Liver (tissue), 9 donors: ENCODE results near the gene VPS4B. TPM values are rescaled to one million over a fixed set of nuclear protein-coding genes. Genes with fewer than 3 reads are reported as not detected.

Experiments used
- DNase-seq: peaks from one replicate; pipeline ENCODE4 v3.0.0-alpha.2; 2017; ENCODE audit warnings: low spot score
- H3K27ac ChIP-seq, 2 donors: one replicate each; pipeline ENCODE4 v1.7.0; 2013; ENCODE audit warnings: inconsistent platforms in 2 of 2, low read length in 2 of 2, control low read depth in 1 of 2, low read depth in 1 of 2, mild to moderate bottlenecking in 1 of 2
- H3K27me3 ChIP-seq, 4 donors: one replicate each; pipeline versions ENCODE4 v1.6.1 to v1.7.0; 2013; ENCODE audit warnings: low read length in 3 of 4, inconsistent platforms in 1 of 4, mild to moderate bottlenecking in 1 of 4, moderate library complexity in 1 of 4; ENCODE audit not compliant: control insufficient read depth in 4 of 4, insufficient read depth in 4 of 4
- H3K36me3 ChIP-seq, 4 donors: one replicate each; pipeline versions ENCODE4 v1.6.1 to v1.7.0; 2013; ENCODE audit warnings: low read length in 3 of 4, mild to moderate bottlenecking in 3 of 4, low read depth in 1 of 4, moderate library complexity in 1 of 4; ENCODE audit not compliant: control insufficient read depth in 4 of 4, insufficient read depth in 3 of 4
- H3K4me1 ChIP-seq, 4 donors: one replicate each; pipeline versions ENCODE4 v1.6.1 to v1.7.0; 2013; ENCODE audit warnings: low read length in 3 of 4, mild to moderate bottlenecking in 3 of 4, moderate library complexity in 1 of 4; ENCODE audit not compliant: control insufficient read depth in 4 of 4, insufficient read depth in 4 of 4
- H3K4me3 ChIP-seq, 3 donors: one replicate each; pipeline versions ENCODE4 v1.6.1 to v1.7.0; 2013; ENCODE audit warnings: low read length in 3 of 3, control low read depth in 1 of 3, low read depth in 1 of 3, mild to moderate bottlenecking in 1 of 3
- H3K9ac ChIP-seq, 2 donors: one replicate each; pipeline ENCODE4 v1.7.0; 2013; ENCODE audit warnings: low read length in 2 of 2, mild to moderate bottlenecking in 2 of 2, moderate library complexity in 2 of 2, control low read depth in 1 of 2, low read depth in 1 of 2
- H3K9me3 ChIP-seq, 4 donors: one replicate each; pipeline versions ENCODE4 v1.6.1 to v1.7.0; 2013; ENCODE audit warnings: low read length in 3 of 4; ENCODE audit not compliant: control insufficient read depth in 4 of 4
- FOXA1 ChIP-seq: IDR thresholded peaks from 2 replicates; pipeline ENCODE4 v1.6.1; 2016; ENCODE audit warnings: antibody characterized with exemption
- GABPA ChIP-seq, 2 donors: IDR thresholded peaks in 1 of 2; conservative IDR thresholded peaks in 1 of 2; 2 replicates each; pipeline ENCODE4 v1.6.1; 2016; ENCODE audit warnings: antibody characterized with exemption in 2 of 2, mild to moderate bottlenecking in 1 of 2, moderate library complexity in 1 of 2
- HNF4A ChIP-seq, 2 donors: conservative IDR thresholded peaks; 2 replicates each; pipeline ENCODE4 v1.6.1; 2016; ENCODE audit warnings: antibody characterized with exemption in 2 of 2, mild to moderate bottlenecking in 2 of 2
- JUND ChIP-seq, 2 donors: IDR thresholded peaks; 2 replicates each; pipeline ENCODE4 v1.6.1; 2016; ENCODE audit warnings: antibody characterized with exemption in 2 of 2
- MAX ChIP-seq: IDR thresholded peaks from 2 replicates; pipeline ENCODE4 v1.6.1; 2016; ENCODE audit warnings: antibody characterized with exemption
- NR2F2 ChIP-seq: IDR thresholded peaks from 2 replicates; pipeline ENCODE4 v1.6.1; 2016; ENCODE audit warnings: antibody characterized with exemption
- RAD21 ChIP-seq, 2 donors: IDR thresholded peaks; 2 replicates each; pipeline ENCODE4 v1.6.1; 2016; ENCODE audit warnings: antibody characterized with exemption in 2 of 2, mild to moderate bottlenecking in 2 of 2
- RXRA ChIP-seq, 2 donors: IDR thresholded peaks; 2 replicates each; pipeline ENCODE4 v1.6.1; 2017 to 2018; ENCODE audit warnings: antibody characterized with exemption in 2 of 2, mild to moderate bottlenecking in 1 of 2
- TAF1 ChIP-seq: conservative IDR thresholded peaks from 2 replicates; pipeline ENCODE4 v1.6.1; 2016; ENCODE audit warnings: antibody characterized with exemption, mild to moderate bottlenecking
- YY1 ChIP-seq: IDR thresholded peaks from 2 replicates; pipeline ENCODE4 v1.6.1; 2016; ENCODE audit warnings: antibody characterized with exemption, mild to moderate bottlenecking
- WGBS: extraction: QIAGEN DNeasy Blood & Tissue Kit; methylation state at CpG from one replicate; pipeline ENCODE4 v1.1.7; 2013; 5-methylcytosine and 5-hydroxymethylcytosine counted together
- polyA plus RNA-seq, 2 donors: library from polyadenylated mRNA; stranded (reverse) in 1 of 2; unstranded in 1 of 2; fragments of 200-250 nt in 1 of 2; fragments of >200 nt in 1 of 2; fragmentation: Nextera tagmentation in 1 of 2; extraction: Ambion mirVana in 1 of 2; gene quantifications; one replicate each; pipeline versions ENCODE4 v1.2.1 to v1.2.3, GENCODE V29; 2013 to 2015
- total RNA-seq, 2 donors: library from RNA; depleted of rRNA; stranded (reverse); fragments of >200 nt; gene quantifications; one replicate each; pipeline ENCODE4 v1.2.3, GENCODE V29; 2014
- TF ChIP-seq, protein P1 (sequence below): fragments of 150-350 bp; IDR thresholded peaks from 2 replicates; pipeline ENCODE4 v1.5.1; 2017; ENCODE audit warnings: improper control_type of control experiment, low read depth, low read length; ENCODE audit not compliant: missing input control
- TF ChIP-seq, protein P2 (sequence below): IDR thresholded peaks from 2 replicates; pipeline ENCODE4 v1.6.1; 2016; ENCODE audit warnings: antibody characterized with exemption
- TF ChIP-seq, protein P3 (sequence below): IDR thresholded peaks from 2 replicates; pipeline ENCODE4 v1.6.1; 2016; ENCODE audit warnings: antibody characterized with exemption
- donor health status: healthy.
- donor health status: healthy.
- donor health status: healthy.
- donor health status: healthy.
- donor health status: healthy.

Gene VPS4B
- total and polyA plus RNA-seq, 4 donors: 12.2 to 20.6 (median 18.2) TPM

GRCh38 chr18:63366213-63367052 is 55.8 kb downstream of the VPS4B start:
- TF ChIP-seq YY1 (peak; percentile 22), HNF4A (conservative IDR thresholded peaks at IDR 0.05) (no peak), GABPA (IDR thresholded peaks at IDR 0.05 in 1 of 2, conservative IDR thresholded peaks at IDR 0.05 in 1 of 2) (peak in 1 of 2 donors; percentile 29), JUND (IDR thresholded peaks at IDR 0.05) (peak in 1 of 2 donors; percentile 54), MAX (peak; percentile 15)
- TF ChIP-seq, protein P1, sequence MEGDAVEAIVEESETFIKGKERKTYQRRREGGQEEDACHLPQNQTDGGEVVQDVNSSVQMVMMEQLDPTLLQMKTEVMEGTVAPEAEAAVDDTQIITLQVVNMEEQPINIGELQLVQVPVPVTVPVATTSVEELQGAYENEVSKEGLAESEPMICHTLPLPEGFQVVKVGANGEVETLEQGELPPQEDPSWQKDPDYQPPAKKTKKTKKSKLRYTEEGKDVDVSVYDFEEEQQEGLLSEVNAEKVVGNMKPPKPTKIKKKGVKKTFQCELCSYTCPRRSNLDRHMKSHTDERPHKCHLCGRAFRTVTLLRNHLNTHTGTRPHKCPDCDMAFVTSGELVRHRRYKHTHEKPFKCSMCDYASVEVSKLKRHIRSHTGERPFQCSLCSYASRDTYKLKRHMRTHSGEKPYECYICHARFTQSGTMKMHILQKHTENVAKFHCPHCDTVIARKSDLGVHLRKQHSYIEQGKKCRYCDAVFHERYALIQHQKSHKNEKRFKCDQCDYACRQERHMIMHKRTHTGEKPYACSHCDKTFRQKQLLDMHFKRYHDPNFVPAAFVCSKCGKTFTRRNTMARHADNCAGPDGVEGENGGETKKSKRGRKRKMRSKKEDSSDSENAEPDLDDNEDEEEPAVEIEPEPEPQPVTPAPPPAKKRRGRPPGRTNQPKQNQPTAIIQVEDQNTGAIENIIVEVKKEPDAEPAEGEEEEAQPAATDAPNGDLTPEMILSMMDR: no peak
- DNase-seq: peak; percentile 36

GRCh38 chr18:63365876-63366212 is 56.4 kb downstream of the VPS4B start:
- WGBS: 3% methylated on average over 12 of the region's 12 CpGs
- no peak for TF ChIP-seq RXRA (IDR thresholded peaks at IDR 0.05)
- TF ChIP-seq, protein P2, sequence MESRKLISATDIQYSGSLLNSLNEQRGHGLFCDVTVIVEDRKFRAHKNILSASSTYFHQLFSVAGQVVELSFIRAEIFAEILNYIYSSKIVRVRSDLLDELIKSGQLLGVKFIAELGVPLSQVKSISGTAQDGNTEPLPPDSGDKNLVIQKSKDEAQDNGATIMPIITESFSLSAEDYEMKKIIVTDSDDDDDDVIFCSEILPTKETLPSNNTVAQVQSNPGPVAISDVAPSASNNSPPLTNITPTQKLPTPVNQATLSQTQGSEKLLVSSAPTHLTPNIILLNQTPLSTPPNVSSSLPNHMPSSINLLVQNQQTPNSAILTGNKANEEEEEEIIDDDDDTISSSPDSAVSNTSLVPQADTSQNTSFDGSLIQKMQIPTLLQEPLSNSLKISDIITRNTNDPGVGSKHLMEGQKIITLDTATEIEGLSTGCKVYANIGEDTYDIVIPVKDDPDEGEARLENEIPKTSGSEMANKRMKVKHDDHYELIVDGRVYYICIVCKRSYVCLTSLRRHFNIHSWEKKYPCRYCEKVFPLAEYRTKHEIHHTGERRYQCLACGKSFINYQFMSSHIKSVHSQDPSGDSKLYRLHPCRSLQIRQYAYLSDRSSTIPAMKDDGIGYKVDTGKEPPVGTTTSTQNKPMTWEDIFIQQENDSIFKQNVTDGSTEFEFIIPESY: no peak
- TF ChIP-seq FOXA1: no peak
- TF ChIP-seq RAD21 (IDR thresholded peaks at IDR 0.05): no peak
- no peak for TF ChIP-seq TAF1
- TF ChIP-seq HNF4A (conservative IDR thresholded peaks at IDR 0.05): no peak
- TF ChIP-seq, protein P1: no peak
- no peak for TF ChIP-seq JUND (IDR thresholded peaks at IDR 0.05)
- no peak for TF ChIP-seq NR2F2
- TF ChIP-seq MAX: no peak
- TF ChIP-seq, protein P3, sequence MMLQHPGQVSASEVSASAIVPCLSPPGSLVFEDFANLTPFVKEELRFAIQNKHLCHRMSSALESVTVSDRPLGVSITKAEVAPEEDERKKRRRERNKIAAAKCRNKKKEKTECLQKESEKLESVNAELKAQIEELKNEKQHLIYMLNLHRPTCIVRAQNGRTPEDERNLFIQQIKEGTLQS: no peak

More at GRCh38 chr18:63366213-63367052, 55.8 kb downstream of the VPS4B start:
- H3K9me3 ChIP-seq: peaks cover 0 to 2% (median 0%) of the 10 kb centered on the region in 4 donors
- H3K4me1 ChIP-seq: peaks cover 2 to 16% (median 4%) of the 10 kb centered on the region in 4 donors
- H3K9ac ChIP-seq: peak overlapping the region; percentile 72 to 97
- H3K36me3 ChIP-seq: peaks cover 2 to 10% (median 6%) of the 10 kb centered on the region in 4 donors
- WGBS: under 1% methylated on average over 65 of the region's 65 CpGs
- peak overlapping the region; percentile 82 to 96 (median 84) for H3K4me3 ChIP-seq
- H3K27me3 ChIP-seq: no peaks in the 10 kb centered on the region
- peak overlapping the region; percentile 97 to 99 for H3K27ac ChIP-seq

More at GRCh38 chr18:63365876-63366212, 56.4 kb downstream of the VPS4B start:
- H3K36me3 ChIP-seq: peaks cover 2 to 14% (median 8%) of the 10 kb centered on the region in 4 donors
- H3K9me3 ChIP-seq: peaks cover 0 to 2% (median 0%) of the 10 kb centered on the region in 4 donors
- peak overlapping the region; percentile 69 to 97 for H3K9ac ChIP-seq
- peaks cover 2 to 16% (median 4%) of the 10 kb centered on the region in 4 donors for H3K4me1 ChIP-seq
- no peak for DNase-seq
- H3K27me3 ChIP-seq: no peaks in the 10 kb centered on the region
- H3K27ac ChIP-seq: peak overlapping the region; percentile 97 to 99
- H3K4me3 ChIP-seq: peak overlapping the region; percentile 82 to 96 (median 84)
